GM19025 (cell line): ENCODE measurements around the gene BRMS1.
"Not testable (repeated sequence)": the region's sequence is repeated elsewhere in the genome, so short reads cannot be mapped to it uniquely, and the experiment has no call there.

Source experiments
- ATAC-seq: cut with Tn5 transposase; IDR thresholded peaks from one replicate; pipeline ENCODE4 v1.9.1; 2021; ENCODE audit warnings: mild to moderate bottlenecking, low read depth, moderate library complexity; ENCODE audit not compliant: unreplicated experiment

The BRMS1 gene, protein sequence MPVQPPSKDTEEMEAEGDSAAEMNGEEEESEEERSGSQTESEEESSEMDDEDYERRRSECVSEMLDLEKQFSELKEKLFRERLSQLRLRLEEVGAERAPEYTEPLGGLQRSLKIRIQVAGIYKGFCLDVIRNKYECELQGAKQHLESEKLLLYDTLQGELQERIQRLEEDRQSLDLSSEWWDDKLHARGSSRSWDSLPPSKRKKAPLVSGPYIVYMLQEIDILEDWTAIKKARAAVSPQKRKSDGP

DNA sequence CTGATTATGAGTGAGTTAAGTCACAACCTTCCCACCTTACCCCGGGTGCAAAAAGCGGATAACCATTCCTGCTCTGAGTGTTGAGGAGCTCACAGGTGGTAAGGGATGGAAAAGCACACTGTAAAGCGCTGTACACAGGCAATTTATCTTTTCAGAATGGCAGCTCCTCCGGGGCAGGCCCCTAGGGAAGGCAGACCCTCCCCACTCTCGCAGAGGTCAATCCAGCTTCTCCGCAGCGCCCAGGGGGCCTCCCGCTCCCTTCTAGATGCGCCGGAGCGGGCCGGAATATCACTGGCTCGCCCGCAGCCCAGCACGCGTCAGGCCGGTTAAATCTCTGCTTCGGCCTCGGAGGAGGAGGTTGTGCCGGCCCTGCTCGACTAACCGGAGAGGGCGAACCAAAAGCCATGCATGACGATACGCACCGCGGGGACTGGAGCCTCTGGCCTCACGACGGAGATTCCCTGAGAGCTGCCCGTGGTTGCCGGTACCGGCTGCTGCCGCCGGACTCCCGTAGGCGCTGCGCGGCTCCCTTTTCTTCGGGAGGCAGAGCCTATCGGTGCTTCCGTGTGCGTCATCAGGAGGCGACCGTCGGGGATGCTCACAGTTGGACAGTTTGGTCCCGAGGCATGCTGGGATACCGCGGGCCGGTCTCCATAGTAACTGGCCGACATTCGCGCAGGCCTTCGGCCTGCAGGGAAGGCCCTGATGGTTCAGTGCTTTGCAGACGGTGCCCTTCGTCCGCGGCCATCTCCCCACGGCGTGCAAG, at the start of gene BRMS1:
TSS of gene BRMS1 (minus strand) at position 555 of the 766 bp plus-strand sequence. CDS start 2,870 bp downstream, outside the sequence.
- ATAC-seq = peak; percentile 63

DNA sequence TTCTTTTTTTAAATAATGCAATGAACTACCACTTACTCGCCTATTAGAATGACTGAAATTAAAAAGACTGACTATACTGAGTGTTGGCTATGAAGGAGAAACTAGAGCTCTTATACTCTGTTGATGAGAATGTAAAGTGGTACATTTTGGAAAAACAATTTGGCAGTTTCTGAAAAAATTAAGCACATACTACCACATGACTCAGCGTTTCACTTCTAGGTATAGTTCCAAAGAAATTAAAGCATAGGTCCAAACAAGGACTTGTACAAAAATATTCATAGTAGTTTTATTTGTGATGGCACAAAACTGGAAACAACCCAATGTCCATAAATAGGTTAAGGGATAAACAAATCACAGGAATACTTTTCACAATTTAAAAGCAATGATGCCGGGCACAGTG, 49.0 kb upstream of the BRMS1 start:
- ATAC-seq = no peak

DNA sequence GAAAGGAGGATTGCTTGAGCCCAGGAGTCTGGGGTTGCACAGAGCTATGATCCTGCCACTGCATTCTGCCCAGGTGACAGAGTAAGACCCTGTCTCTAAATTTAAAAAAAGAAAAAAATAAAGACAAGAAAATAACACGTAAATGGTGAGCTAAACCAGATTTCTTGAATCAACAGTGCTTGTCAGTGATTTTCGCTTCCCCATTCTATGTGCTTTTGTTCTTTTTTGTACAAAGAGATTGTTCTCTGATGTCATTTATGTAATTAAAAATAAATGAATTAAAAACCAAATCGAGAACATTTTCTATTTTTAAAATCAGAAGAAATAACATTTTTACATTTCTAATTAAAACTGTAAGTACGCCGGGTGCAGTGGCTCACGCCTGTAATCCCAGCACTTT, 46.4 kb upstream of the BRMS1 start:
- ATAC-seq = no peak

DNA sequence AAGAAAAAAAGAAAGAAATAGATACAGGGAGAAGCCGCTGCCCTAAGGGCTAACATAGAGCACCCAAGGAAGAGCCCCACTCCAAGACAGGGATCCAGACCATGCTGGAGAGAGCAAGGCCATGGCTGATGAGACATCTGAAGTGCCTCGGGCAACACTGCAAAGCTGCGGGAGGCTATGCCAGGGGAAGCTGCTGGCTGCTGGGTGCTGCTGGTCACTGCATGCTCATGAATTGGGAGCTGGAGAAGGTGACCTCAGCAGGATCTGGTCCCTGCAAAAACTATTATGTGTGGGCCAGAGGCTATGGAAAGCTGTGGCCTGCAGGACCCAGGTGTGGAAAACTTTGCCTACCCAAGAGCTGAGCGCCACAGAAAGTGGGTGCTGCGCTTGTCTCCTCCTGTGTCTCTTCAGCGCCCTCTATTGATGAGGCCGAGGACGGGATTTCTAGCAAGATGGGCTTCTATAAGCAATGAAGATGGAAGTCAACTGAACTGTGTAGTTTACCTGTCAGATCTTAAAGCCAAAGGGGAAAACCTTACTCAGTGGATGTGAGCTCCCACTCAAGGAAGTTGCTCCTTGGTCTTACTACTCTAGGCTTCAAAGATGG, 44.0 kb upstream of the BRMS1 start:
- ATAC-seq = no peak

DNA sequence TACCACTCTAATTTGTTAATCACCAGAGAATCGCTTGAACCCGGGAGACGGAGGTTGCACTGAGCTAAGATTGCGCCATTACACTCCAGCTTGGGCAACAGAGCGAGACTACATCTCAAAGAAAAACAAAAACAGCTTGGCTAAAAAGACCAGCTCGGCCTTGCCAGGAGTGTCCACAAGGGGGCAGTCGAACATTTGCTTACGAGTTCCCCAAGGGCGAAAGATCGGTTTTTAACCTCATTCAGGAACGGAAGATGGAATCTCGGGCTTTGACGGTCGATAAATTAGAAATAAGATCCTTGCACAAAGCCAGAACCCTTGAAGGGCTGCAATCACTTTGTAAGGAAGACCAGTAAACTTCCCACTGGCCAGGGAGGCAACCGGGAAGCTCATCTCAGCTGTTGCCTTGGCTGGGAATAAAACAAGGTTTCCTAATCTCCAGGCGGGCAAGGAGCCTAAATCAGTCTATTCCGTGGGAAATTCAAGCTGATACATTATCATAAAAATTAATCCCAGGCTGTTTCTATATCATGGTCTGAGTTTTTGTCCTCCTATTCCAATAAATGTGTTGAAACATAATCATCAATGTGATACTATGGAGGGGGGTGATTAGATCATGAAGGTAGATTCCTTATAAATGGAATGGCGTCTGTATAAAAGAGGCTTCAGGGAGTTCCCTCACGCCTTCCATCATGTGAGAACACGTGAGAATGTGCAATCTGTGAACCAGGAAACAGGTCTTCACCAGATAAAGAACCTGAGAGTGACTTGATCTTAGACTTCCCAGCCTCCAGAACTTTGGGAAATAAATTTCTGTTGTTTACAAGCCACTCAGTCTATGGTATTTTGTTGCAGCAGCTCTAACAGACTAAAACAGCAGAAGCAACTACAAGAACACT, 41.5 kb upstream of the BRMS1 start:
- no peak for ATAC-seq

DNA sequence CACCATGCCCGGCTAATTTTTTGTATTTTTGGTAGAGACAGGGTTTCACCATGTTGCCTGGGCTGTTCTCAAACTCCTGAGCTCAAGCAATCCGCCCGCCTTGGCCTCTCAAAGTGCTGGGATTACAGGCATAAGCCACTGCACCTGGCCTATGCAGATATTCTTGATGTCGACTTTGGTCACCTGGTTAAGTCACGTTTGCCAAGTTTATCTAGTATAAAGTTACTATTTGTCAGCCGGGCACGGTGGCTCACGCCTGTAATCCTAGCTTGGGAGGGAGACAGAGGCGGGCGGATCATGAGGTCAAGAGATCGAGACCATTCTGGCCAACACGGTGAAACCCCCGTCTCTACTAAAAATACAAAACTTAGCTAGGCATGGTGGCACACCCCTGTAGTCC, 39.4 kb upstream of the BRMS1 start:
- not testable (repeated sequence) for ATAC-seq

DNA sequence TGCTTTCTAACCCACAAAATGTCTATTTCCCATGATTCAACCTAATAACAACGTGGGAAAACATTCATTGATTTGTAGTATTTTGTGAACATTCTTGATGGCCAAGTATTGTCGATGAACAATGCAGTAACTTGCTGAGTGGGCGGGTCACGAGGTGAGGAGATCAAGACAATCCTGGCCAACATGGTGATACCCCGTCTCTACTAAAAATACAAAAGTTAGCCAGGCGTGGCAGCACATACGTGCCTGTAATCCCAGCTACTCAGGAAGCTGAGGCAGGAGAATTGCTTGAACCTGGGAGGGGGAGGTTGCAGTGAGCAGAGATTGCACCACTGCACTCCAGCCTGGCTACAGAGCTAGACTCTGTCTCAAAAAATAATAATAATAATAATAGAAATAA, 35.4 kb upstream of the BRMS1 start:
- not testable (repeated sequence) for ATAC-seq

DNA sequence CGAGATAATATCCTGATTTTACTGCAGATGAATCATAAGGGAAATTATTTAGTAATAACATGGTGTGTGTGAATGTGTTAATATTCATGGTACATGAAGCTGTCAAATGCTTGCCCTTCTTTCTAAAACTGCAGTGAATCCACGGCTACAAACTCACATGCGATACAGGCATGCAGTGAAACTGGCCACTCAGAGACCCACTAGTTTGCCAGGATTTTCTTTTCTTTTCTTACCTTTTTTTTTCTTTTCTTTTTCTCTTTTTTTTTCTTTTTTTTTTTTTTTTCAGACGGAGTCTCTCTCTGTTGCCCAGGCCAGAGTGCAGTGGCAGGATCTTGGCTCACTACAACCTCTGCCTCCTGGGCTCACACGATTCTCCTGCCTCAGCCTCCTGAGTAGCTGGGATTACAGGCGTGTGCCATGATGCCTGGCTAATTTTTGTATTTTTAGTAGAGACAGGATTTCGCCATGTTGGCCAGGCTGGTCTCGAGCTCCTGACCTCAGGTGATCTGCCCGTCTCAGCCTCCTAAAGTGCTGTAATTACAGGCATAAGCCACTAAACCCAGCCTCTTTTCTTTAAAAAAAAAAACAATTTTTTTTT, 28.9 kb upstream of the BRMS1 start:
- ATAC-seq = not testable (repeated sequence)

DNA sequence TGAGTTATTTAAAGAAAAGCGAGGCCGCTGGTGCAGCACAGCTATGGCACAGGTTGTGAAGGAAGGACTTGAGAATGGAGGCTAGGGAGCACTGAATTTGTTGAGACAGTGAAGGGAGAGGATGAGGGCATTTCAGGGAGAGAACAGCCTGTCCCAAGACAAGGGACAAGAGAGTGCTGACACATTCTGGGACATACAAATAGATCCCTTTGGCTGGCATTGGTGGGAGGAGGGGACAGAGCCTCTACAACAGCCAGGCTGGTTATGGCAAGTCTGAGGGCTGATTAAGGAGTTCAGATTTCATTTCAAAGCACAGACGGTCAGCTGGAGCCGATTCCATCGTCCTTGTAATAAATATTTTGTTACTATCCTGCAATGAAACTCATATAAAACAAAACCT, 28.4 kb upstream of the BRMS1 start:
- no peak for ATAC-seq

DNA sequence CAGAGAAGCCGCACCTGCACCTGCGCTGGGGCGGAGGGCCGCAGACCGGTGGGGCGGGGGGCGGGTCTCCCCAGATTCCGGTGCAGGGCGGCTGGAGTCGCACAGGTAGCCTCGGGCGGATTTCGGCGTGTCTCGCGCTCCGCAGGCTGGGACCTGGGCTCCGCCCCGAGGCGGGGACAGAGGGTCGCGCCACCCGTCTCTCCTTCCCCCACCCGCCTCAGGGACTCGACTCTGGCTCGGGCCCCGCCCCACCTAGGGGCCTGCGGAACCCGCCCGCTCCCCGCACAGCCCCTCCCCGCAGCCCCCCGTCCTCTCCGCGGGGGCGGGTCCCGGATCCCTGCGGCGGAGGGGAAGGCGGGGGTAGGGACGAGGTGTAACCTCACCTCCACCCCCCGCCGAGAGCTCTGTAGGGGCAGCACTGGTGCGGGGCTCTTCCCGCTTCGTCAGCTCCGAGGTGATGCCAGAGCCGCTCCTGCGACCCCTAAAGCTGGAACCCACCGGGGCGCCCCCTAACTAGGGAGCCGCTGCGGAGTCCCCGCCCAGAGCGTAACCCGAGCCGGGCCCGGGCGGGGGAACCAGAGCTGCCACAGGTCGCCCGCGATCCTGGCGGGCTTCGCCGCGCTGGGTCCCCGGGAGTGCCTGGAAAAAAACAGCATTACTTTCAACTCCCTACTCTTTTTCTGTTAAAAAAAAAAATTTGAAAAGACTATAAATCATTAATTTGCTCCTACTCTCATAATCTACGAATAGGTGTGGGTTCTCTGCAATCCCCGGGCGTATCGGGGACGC, 26.9 kb upstream of the BRMS1 start, which contains the start of gene SLC29A2:
TSS of gene SLC29A2 (minus strand) at position 134 of the 789 bp plus-strand sequence. CDS start 169 bp downstream, outside the sequence.
- peak; percentile 41 for ATAC-seq

DNA sequence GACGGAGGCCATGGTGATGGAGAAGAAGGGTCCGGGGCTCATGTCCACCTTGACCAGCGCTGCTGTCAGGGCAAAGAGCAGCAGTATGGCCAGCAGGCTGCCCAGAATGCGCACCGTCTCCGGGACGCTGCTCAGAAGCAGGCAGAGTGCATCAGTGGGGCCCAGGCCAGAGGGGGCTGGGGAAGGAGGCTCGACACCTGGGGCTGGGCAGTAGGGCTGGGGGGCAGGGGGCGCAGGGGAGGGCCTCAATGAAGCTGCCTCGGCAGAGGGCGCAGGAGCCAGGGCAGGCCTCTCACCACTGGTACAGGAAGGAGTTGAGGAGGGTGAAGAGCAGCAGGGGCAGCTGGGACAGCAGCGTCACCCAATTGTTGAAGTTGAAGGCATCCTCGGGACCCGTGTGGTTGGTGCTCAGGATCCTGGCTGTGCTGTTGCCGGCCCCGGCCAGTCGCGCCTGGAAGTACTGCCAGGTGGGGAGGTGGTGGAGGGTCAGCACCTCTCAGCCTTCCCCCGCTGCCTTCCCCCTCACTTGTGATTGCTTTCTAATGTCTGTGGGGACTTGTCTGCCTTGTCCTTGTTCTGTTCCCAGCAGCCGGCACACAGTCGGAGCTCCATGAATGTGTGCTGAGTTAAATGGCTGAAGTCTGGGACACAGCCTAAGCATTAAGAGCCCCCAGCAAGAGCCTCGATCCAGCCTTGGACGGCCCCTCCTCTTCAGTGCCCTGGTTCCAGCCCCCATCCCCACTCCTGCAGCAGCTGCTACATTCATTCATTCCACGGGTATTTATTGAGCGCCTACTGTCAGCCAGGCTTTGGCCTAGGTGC, 24.4 kb upstream of the BRMS1 start:
- ATAC-seq = no peak

DNA sequence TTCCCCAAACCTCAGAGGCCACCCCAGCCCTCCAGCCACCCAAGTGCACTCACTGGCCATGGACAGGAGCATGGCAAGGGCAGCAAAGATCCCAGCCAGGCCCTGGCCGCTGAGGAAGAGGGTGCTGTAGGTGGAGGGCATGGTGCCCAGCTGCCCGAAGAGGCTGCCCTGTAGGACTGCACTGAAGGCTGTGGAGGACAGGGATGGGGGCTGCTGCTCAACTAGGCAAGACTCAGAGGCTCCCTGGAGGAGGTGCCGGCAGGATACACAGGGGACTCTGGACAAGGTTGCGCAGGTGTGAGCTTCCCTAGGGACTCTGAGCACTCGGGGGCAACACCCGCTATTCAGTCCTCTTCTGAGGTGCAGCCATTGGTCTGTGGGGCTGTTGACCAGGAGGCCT, 23.6 kb upstream of the BRMS1 start:
- ATAC-seq = no peak

DNA sequence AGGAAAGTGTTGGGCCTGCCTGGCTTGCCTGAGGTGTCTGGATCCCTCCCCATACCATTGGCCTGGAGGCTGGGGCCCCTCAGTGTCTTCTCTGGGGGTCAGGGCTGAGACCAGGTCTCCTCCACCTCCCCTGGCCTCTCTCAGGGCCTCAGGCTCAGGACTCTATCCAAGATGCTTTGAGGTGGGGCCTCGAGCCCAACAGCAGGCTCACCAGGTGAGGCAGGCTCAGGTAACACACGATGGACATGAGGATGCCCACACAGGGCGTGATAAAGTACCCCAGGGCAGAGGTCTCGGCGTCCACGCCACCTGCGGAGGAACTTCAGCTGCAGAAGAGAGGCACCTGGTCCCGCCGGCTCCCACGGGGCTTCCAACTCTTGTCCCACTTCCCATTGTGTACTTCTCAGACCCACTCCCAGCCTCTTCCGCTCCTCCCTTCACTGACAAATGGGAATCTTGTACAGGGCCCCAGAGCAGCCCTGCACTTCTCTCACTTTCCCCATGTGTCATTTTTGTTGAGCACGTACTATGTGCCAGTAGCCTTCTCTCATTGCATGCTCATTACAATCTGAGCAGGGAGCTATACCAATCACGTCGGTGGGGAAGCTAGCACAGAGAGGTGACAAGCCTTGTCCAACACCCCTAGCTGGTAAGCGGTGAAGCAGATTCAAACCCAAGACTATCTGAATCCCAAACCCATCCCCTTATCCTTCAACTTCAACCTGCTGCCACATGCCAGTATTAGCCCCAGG, 22.8 kb upstream of the BRMS1 start:
- ATAC-seq = no peak

DNA sequence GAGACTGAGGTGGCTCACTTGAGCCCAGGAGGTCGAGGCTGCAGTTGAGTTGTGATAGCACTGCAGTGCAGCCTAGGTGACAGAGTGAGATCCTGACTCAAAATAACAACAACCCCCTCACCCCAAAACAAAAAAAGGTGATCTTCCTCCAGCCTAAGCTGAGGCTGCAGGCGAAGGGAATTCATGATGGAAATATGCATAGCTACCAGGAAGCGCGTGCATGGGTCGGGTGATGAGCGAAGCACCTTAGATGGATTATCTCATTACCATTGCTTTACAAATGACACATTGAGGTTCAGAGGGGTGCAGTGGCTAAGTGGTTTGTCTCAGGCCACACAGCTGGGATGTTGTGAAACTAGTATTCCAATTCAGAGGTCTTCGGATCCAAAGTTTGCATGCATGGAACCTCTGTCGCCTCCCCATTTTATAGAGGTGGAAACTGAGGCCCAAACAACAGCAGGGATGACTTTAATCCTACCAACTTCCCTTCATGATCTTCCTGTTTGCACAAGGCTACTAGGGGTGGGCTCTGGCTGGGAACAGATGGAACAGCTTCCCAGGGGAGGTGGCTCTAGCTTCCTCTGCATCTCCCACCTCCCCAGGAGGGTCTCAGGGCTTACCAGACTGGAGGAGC, 22.1 kb upstream of the BRMS1 start:
- ATAC-seq = no peak

DNA sequence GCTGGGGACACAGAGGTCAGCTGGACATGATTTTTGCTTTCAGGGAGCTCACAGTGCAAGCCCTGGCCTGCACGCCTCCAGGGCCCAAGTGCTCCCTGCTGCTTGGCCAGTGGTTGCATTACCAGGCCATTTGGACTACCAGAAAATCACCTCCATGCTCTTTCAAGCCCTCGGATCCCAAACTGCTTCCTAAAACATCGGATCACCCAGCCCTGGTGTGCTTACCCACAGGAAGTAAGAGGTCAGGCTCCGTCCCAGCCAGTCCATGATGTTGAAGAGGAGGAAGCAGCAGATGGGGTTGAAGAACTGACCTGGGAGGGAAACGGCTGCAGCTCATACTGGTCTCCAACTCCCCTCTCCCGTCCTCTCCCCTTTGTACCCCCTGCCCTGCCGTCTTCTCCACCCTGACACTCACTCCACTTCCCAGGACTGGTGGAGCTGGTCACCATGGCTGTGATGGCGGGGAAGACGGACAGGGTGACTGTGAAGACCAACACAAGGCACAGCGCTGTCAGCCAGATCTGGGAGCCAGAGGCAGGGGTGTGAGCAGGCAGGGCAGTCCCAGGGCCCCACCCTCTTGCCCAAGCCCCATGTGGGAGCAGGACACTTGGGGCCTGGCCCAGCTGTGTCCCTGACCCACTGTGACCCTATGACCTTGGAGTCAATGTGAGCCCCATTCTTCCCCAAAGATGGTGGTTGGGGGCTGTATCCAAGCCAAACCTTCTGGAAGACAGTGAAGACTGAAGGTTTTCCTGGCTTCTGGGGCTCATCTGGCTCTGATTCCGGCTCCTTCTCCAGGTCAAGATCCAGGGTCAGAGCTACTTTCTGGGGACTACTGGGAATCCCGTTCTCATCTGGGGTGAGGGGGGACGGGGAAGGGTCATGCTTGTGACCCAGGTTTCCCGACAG, 21.1 kb upstream of the BRMS1 start:
- no peak for ATAC-seq

DNA sequence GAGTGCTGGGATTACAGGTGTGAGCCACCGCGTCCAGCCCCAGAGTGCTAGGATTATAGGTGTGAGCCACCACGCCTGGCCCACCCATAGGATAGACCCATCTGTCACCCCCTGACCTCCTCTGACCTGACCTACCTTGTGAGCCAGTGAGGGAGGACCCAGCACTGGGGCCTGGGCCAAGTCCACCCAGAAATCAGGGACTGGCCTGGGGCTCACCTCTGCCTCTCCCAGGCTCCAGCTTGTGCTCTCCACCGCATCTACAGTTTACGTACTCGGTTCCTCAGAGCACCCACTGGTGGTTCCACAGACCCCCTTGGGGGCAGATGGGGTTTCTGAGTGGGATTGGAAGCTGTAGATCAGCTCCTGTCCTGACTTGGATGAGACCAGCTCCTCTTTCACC, 20.3 kb upstream of the BRMS1 start:
- ATAC-seq = no peak
